HepG2 (cell line): ENCODE results near the gene HBS1L. TPM values are rescaled to one million over a fixed set of nuclear protein-coding genes. Genes with fewer than 3 reads are reported as not detected.

ENCODE experiments used
- ATAC-seq: fragments of 200-7000 bp; cut with Tn5 transposase; 3 replicates; pipeline ENCODE4 v1.9.1; 2020; ENCODE audit warnings: mild to moderate bottlenecking, moderate library complexity
- BruUV-seq: library from RNA; stranded (reverse); fragments of 400-500 nt; replicated peaks from 2 replicates; lab custom pipeline; 2021; lab: Mats Ljungman, UMichigan
- CTCF ChIA-PET: fragments of 300-600 bp; formaldehyde crosslinking; extraction: SDS; loops from one replicate; lab custom pipeline; 2021; ENCODE audit warnings: low total read pairs, inconsistent platforms, low intra/inter-chr PET ratio; lab: Yijun Ruan, JAX
- POLR2A ChIA-PET: fragments of 350-600 bp; sonication (Branson Sonifier 250); formaldehyde crosslinking; loops from one replicate; lab custom pipeline; 2020; ENCODE audit warnings: antibody characterized with exemption, inconsistent platforms; lab: Yijun Ruan, JAX
- DNase-seq: peaks from one replicate; pipeline ENCODE4 v3.0.0-alpha.2; 2015; ENCODE audit warnings: low spot score
- FAIRE-seq: peaks from 3 replicates; lab custom pipeline; 2011; peaks lifted over from hg19 to GRCh38; lab: Jason Lieb, UNC
- H2AFZ ChIP-seq: one replicate; pipeline ENCODE4 v1.6.1; 2011; ENCODE audit warnings: low read length, inconsistent platforms
- H3K27ac ChIP-seq: fragments of 300-600 bp; 3 replicates; pipeline ENCODE4 v1.8.0; 2011; ENCODE audit warnings: mixed run types, mild to moderate bottlenecking, mixed read lengths, low read length, inconsistent platforms; ENCODE audit not compliant: insufficient read depth; ENCODE audit errors: extremely low read length
- H3K27me3 ChIP-seq, 2 experiments: fragments of 200-600 bp in 1 of 2; 2 replicates in 1 of 2; 3 replicates in 1 of 2; pipeline versions ENCODE4 v1.6.0 to v1.8.0; 2011; ENCODE audit warnings: low read length in 2 of 2, mild to moderate bottlenecking in 2 of 2, moderate library complexity in 2 of 2, inconsistent platforms in 1 of 2; ENCODE audit not compliant: insufficient read depth in 2 of 2, control insufficient read depth in 1 of 2
- H3K36me3 ChIP-seq, 2 experiments: fragments of 200-600 bp in 1 of 2; replicated peaks in 1 of 2; 2 replicates in 1 of 2; 3 replicates in 1 of 2; pipeline versions ENCODE4 v1.5.1 to v1.8.0; 2011; ENCODE audit warnings: low read length in 2 of 2, inconsistent platforms in 1 of 2; ENCODE audit not compliant: insufficient read depth in 2 of 2, control insufficient read depth in 1 of 2
- H3K4me1 ChIP-seq: 2 replicates; pipeline ENCODE4 v1.5.1; 2012; ENCODE audit warnings: low read length, inconsistent platforms; ENCODE audit not compliant: insufficient read depth
- H3K4me2 ChIP-seq: 2 replicates; pipeline ENCODE4 v1.6.0; 2011; ENCODE audit warnings: low read depth, low read length, inconsistent platforms
- H3K4me3 ChIP-seq, 3 experiments: fragments of 200-600 bp in 1 of 3; sonication (generic), shearing (Covaris generic) in 1 of 3; replicated peaks in 1 of 3; 2 replicates each; pipeline ENCODE4 v1.5.1; 2011 to 2016; ENCODE audit warnings: low read length in 3 of 3, inconsistent platforms in 2 of 3, low read depth in 2 of 3, mild to moderate bottlenecking in 2 of 3, control low read depth in 1 of 3, mixed read lengths in 1 of 3; ENCODE audit not compliant: insufficient read depth in 1 of 3
- H3K79me2 ChIP-seq: one replicate; pipeline ENCODE4 v1.6.1; 2011; ENCODE audit warnings: low read length, inconsistent platforms; ENCODE audit not compliant: insufficient read depth
- H3K9ac ChIP-seq: 2 replicates; pipeline ENCODE4 v1.6.0; 2011; ENCODE audit warnings: mild to moderate bottlenecking, low read depth, low read length, inconsistent platforms; ENCODE audit not compliant: insufficient read depth
- H3K9me3 ChIP-seq: 2 replicates; pipeline ENCODE4 v1.5.1; 2012; ENCODE audit warnings: mild to moderate bottlenecking, low read length
- H4K20me1 ChIP-seq: 2 replicates; pipeline ENCODE4 v1.6.0; 2011; ENCODE audit warnings: inconsistent platforms, mild to moderate bottlenecking, low read length, moderate library complexity; ENCODE audit not compliant: insufficient read depth
- DMAP1 ChIP-seq: IDR thresholded peaks from 2 replicates; pipeline ENCODE4 v1.6.1; 2016
- KLF16 ChIP-seq, 2 experiments: sonication (generic) in 1 of 2; formaldehyde crosslinking in 1 of 2; IDR thresholded peaks; 2 replicates each; pipeline versions ENCODE4 v1.6.1 to v1.8.0; 2016 to 2023; ENCODE audit warnings: missing genetic modification reagents in 2 of 2, missing compliant biosample characterization in 1 of 2
- NFE2 ChIP-seq: sonication (generic); formaldehyde crosslinking; IDR thresholded peaks from 2 replicates; pipeline ENCODE4 v1.4.0; 2020; ENCODE audit warnings: missing genetic modification reagents
- PREB ChIP-seq: sonication (generic); formaldehyde crosslinking; IDR thresholded peaks from 2 replicates; pipeline ENCODE4 v1.4.0; 2020; ENCODE audit warnings: missing genetic modification reagents
- SNAPC4 ChIP-seq: sonication (generic); formaldehyde crosslinking; IDR thresholded peaks from 2 replicates; pipeline ENCODE4 v1.4.0; 2020; ENCODE audit warnings: mild to moderate bottlenecking, missing genetic modification reagents
- STAT6 ChIP-seq: sonication (generic); formaldehyde crosslinking; IDR thresholded peaks from 2 replicates; pipeline ENCODE4 v1.4.0; 2020; ENCODE audit warnings: missing genetic modification reagents, mild to moderate bottlenecking, borderline replicate concordance
- ZNF143 ChIP-seq: sonication (generic); formaldehyde crosslinking; IDR thresholded peaks from 2 replicates; pipeline ENCODE4 v1.4.0; 2020; ENCODE audit warnings: missing genetic modification reagents
- ZNF205 ChIP-seq: IDR thresholded peaks from 2 replicates; pipeline ENCODE4 v1.6.1; 2018; ENCODE audit warnings: missing biosample characterization, missing genetic modification reagents
- WGBS: methylation state at CpG from one replicate; pipeline ENCODE4 v1.1.6; 2017; ENCODE audit warnings: low lambda C conversion rate; 5-methylcytosine and 5-hydroxymethylcytosine counted together
- in situ Hi-C: cut with HindIII; loops from 2 replicates; pipeline ENCODE4 v1.10.0; 2017; ENCODE audit warnings: low pct_unique_long_range_greater_than_20kb; ENCODE audit not compliant: extremely low pct_ligation_motif_present
- intact Hi-C: fragments of 100-400 bp; cut with micrococcal nuclease; formaldehyde crosslinking; loops from one replicate; pipeline ENCODE4 v1.10.0; 2022; ENCODE audit not compliant: unreplicated experiment
- polyA plus RNA-seq, 8 experiments: library from polyadenylated mRNA; depleted of rRNA in 3 of 8; stranded (reverse) in 7 of 8; unstranded in 1 of 8; fragments of >200 nt; fragmentation: Illumina TruSeq in 4 of 8; extraction: Trizol in 4 of 8; gene quantifications; 2 replicates each; pipeline versions ENCODE4 v1.2.1 to v1.2.3, GENCODE V29; 2011 to 2016; ENCODE audit warnings: low read depth in 4 of 8, missing spikeins in 1 of 8, mixed read lengths in 1 of 8; ENCODE audit not compliant: insufficient read depth in 1 of 8
- total RNA-seq, 5 experiments: library from RNA; depleted of rRNA; stranded (reverse); fragments of >200 nt; fragmentation: Illumina TruSeq; extraction: Trizol; gene quantifications; 2 replicates each; pipeline ENCODE4 v1.2.3, GENCODE V29; 2016; ENCODE audit warnings: low read depth in 1 of 5
- TF ChIP-seq, protein P1 (sequence below): sonication (generic); formaldehyde crosslinking; IDR thresholded peaks from 2 replicates; pipeline ENCODE4 v1.4.0; 2020; ENCODE audit warnings: missing genetic modification reagents; ENCODE audit errors: not compliant biosample characterization
- TF ChIP-seq, protein P2 (sequence below): sonication (generic); formaldehyde crosslinking; IDR thresholded peaks from 2 replicates; pipeline ENCODE4 v1.8.0; 2022; ENCODE audit warnings: missing genetic modification reagents, mild to moderate bottlenecking, inconsistent platforms, borderline replicate concordance

HBS1L gene
- total and polyA plus RNA-seq, 2 of the 13 experiments (the other 11 are each of a cell fraction or from before 2014, with no cell fraction given) = 44.1 to 138 TPM

DNA sequence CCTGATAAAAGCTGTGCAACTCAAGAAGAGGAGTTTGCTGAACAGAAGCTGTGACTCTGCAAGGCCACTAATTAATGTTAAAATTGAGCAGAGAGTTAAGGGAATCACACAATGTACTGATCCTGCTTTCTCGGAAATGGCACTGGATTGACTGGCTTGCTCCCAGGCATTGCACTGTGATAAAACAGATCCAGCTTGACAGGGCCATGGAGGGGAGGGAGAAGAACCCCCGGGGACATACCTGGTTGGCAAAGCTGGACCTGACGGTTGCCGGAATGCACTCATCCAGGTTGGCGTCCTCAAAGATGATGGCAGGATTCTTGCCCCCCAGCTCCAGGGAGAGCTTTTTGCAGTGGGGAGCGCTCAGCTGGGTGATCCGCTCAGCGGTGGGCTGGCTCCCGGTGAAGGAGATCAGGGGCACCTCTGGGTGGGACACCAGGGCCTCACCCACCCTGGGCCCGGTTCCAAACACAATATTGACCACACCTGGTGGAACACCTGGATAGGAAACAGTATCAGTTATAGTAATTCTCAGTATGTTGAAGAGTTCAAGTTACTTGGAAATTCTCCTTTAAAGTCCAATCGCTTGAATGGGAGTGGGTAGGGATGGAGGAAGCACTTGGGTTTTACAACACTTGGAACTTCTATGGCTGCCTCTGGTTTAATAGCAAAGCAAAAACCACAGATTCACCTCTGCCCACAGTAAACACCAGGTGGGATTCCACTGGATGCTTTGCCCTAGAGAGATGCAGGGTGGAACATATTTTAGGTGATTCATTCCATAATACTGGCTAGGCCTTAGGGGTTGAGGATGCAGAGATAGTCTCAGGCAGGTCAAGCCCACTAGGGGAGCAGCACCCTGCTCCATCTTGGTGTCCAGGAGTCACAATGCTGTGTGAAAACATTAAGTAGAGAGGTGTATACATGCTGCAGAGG lies 121.8 kb downstream of the HBS1L start (continued):
- TF ChIP-seq, protein P1, sequence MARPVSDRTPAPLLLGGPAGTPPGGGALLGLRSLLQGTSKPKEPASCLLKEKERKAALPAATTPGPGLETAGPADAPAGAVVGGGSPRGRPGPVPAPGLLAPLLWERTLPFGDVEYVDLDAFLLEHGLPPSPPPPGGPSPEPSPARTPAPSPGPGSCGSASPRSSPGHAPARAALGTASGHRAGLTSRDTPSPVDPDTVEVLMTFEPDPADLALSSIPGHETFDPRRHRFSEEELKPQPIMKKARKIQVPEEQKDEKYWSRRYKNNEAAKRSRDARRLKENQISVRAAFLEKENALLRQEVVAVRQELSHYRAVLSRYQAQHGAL (CRISPR knock-in tag) = no peak
- no peak for TF ChIP-seq KLF16 (CRISPR knock-in tag; IDR thresholded peaks at IDR 0.05)

GRCh38 chr6:134932098-134932497 lies 122.5 kb downstream of the HBS1L start:
- ChIA-PET POLR2A (no interaction called here), CTCF (no interaction called here)
- no TSS peak for BruUV-seq
- H3K4me1 ChIP-seq = peaks cover 9% of the 10 kb centered on the region
- no peaks in the 10 kb centered on the region for H4K20me1 ChIP-seq
- no peak overlapping the region for H2AFZ ChIP-seq
- no peaks in the 10 kb centered on the region for H3K79me2 ChIP-seq
- H3K4me2 ChIP-seq = no peak overlapping the region
- H3K9me3 ChIP-seq = no peaks in the 10 kb centered on the region
- no peak overlapping the region for H3K9ac ChIP-seq
- H3K27me3 ChIP-seq = no peaks in the 10 kb centered on the region
- WGBS = 71% methylated on average over 5 of the region's 5 CpGs
- no peak for DNase-seq
- intact Hi-C loops = no loop called here
- no peak overlapping the region for H3K4me3 ChIP-seq
- FAIRE-seq = no peak
- ATAC-seq = no peak
- in situ Hi-C loops = loop anchor here (10.0 kb wide), 1 partner anchor 807 kb away; no protein-coding TSS in a partner anchor
- no peaks in the 10 kb centered on the region for H3K36me3 ChIP-seq
- no peak overlapping the region for H3K27ac ChIP-seq
- no peak for TF ChIP-seq ZNF205 (CRISPR knock-in tag)
- TF ChIP-seq DMAP1 (CRISPR knock-in tag) = no peak
- TF ChIP-seq, protein P2, sequence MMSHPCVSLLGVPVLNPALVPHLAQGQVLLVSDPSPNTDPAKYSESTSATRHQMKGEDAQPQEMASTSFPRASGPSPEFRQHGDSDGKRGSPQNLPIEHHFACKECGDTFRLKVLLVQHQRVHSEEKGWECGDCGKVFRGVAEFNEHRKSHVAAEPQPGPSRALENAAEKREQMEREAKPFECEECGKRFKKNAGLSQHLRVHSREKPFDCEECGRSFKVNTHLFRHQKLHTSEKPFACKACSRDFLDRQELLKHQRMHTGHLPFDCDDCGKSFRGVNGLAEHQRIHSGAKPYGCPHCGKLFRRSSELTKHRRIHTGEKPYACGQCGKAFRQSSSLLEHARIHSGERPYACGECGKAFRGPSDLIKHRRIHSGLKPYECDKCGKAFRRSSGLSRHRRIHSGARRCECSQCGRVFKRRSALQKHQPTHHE (CRISPR knock-in tag) = no peak
- TF ChIP-seq NFE2 (CRISPR knock-in tag) = no peak
- TF ChIP-seq PREB (CRISPR knock-in tag) = no peak
- TF ChIP-seq STAT6 (CRISPR knock-in tag) = no peak
- TF ChIP-seq ZNF143 (CRISPR knock-in tag) = no peak
- TF ChIP-seq SNAPC4 (CRISPR knock-in tag) = no peak
